Measurements from ENCODE around the gene FILIP1L. TPM values are rescaled to one million over a fixed set of nuclear protein-coding genes. Genes with fewer than 3 reads are reported as not detected.

Gene FILIP1L
- total and polyA plus RNA-seq, 4 experiments from 2014 or later, result 0.32 TPM; not detected in 3

DNA sequence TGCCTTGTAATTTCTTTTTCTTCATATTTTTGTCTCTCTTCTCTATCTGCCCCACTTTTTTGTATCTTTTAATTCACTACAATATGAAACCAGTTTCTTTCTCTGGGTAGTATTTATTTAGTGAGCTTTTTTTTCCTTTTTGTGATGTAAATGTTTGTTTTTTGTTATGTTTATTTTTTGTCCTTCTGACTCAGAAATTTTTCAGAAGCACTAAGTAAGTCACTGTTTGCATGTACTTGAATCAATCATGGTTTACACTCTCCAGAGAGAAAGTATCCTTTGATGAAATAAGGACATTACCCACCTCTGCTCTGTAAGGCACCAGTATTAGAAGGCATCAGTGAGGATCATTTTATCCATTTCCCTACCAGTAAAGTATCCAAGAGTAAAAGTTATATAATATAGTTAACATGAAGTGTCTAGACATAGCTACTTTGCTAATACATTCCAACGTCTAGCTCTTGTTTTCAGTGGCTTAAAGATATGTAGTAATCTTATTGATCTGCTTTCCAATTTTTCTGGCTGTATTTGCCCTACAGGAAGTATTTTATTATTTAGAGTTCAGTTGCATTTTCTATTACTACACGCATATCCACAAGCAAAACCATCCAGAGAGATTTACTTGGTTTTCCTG is 25.4 kb downstream of the FILIP1L start:
- Histone ChIP-seq H3K36me3 (ENCODE audit: insufficient read depth, low read length) (no peaks in the 10 kb centered on the region), H3K27me3 (ENCODE audit: insufficient read depth, low read length) (no peaks in the 10 kb centered on the region), H3K9me3 (ENCODE audit: control insufficient read depth in 1 of 2, low read length in 2 of 2) (no peaks in the 10 kb centered on the region), H3K4me3 (ENCODE audit: low read length in 2 of 2) (no peak overlapping the region), H3K4me1 (ENCODE audit: insufficient read depth, low read length) (no peaks in the 10 kb centered on the region), H3K27ac (ENCODE audit: low read depth, low read length) (no peak overlapping the region)
- H3K4me1 Mint-ChIP-seq, result peaks cover 3 to 10% (median 6%) of the 10 kb centered on the region in 4 donors
- CTCF ChIA-PET (ENCODE audit: partially characterized antibody), result interaction anchor here (1.0 to 2.8 kb wide), 3 partner anchors 14 to 165 kb away, joined by 3 to 9 read pairs (median 4); no protein-coding TSS in a partner anchor
- H3K27ac Mint-ChIP-seq, result no peak overlapping the region
- intact Hi-C loops (cut with micrococcal nuclease), result no loop called here
- DNase-seq, result no peak
- H3K27me3 Mint-ChIP-seq, result no peaks in the 10 kb centered on the region
- no peak overlapping the region for H3K4me3 Mint-ChIP-seq
- H3K9me3 Mint-ChIP-seq, result no peaks in the 10 kb centered on the region
- no peaks in the 10 kb centered on the region for H3K36me3 Mint-ChIP-seq
- POLR2A ChIA-PET (ENCODE audit: partially characterized antibody), result no interaction called here

DNA sequence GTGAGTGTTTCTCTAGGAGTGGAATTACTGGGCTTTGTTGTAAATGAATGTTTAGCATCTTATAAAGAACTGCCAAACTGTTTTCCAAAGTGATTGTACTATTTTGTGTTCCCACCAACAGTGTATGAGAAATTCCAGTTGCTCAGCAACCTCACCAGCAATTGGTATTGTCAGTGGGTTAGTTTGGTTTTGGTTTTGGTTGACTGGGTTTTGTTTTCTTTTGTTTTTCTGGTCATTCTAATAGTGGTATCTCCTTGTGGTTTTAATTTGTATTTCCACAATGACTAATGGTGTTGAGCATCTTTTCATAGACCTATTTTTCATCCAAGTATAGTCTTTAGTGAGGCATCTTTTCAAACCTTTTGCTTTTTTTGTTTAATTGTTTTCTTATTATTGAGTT is 27.1 kb downstream of the FILIP1L start:
- ChIA-PET CTCF (ENCODE audit: partially characterized antibody) (no interaction called here), POLR2A (ENCODE audit: partially characterized antibody) (no interaction called here)
- H3K9me3 ChIP-seq (ENCODE audit: control insufficient read depth in 1 of 2, low read length in 2 of 2), result no peaks in the 10 kb centered on the region
- no peak overlapping the region for H3K4me3 ChIP-seq (ENCODE audit: low read length in 2 of 2)
- intact Hi-C loops (cut with micrococcal nuclease), result no loop called here
- no peaks in the 10 kb centered on the region for H3K4me1 ChIP-seq (ENCODE audit: insufficient read depth, low read length)
- no peaks in the 10 kb centered on the region for H3K36me3 Mint-ChIP-seq
- peaks cover 3 to 10% (median 6%) of the 10 kb centered on the region in 4 donors for H3K4me1 Mint-ChIP-seq
- H3K27me3 ChIP-seq (ENCODE audit: insufficient read depth, low read length), result no peaks in the 10 kb centered on the region
- H3K36me3 ChIP-seq (ENCODE audit: insufficient read depth, low read length), result no peaks in the 10 kb centered on the region
- H3K27ac ChIP-seq (ENCODE audit: low read depth, low read length), result no peak overlapping the region
- H3K9me3 Mint-ChIP-seq, result no peaks in the 10 kb centered on the region
- no peak overlapping the region for H3K27ac Mint-ChIP-seq
- H3K4me3 Mint-ChIP-seq, result no peak overlapping the region
- H3K27me3 Mint-ChIP-seq, result no peaks in the 10 kb centered on the region
- no peak for DNase-seq

GRCh38 chr3:100086401-100086800 is 27.9 kb downstream of the FILIP1L start:
- POLR2A ChIA-PET (ENCODE audit: partially characterized antibody), result no interaction called here
- no peak overlapping the region for H3K27ac Mint-ChIP-seq
- CTCF ChIA-PET (ENCODE audit: partially characterized antibody), result interaction anchor here (1.2 kb wide), 1 partner anchor 18 kb away, joined by 5 read pairs; no protein-coding TSS in a partner anchor

DNA sequence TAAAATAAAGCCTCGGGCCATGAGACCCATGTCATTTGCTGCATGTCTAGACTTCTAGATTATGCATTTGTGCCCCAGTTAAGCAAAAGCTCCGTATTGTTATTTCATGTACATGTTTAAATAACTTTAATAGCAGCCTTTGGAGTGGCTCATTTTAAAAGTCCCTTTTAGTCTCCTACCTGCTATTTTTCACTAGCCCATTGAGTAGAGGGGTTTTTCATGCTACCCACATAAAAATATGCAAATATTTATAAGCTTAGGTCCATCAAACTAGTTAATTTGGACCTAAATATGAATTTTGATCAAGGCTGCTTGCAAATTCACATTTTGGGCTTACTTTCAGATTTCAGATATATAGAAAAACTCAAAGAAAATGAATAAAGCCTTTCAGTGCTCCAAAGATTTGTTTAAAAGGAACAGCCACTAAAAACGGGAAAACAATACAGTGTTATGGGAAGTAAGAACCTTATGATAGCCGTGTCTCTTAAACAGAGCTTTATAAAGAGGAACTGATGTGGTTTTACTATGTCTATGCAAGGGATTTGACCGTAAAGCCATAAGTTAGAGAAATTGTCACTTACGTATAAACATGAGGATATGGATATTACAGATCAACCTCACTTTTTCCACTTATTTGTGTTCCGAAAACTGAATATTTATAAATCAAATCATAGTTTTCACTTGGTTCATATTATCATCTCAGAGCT is 30.0 kb downstream of the FILIP1L start:
- H3K27ac Mint-ChIP-seq, result no peak overlapping the region
- no peaks in the 10 kb centered on the region for H3K36me3 ChIP-seq (ENCODE audit: insufficient read depth, low read length)
- peaks cover 3 to 8% (median 6%) of the 10 kb centered on the region in 4 donors for H3K4me1 Mint-ChIP-seq
- H3K27me3 Mint-ChIP-seq, result no peaks in the 10 kb centered on the region
- intact Hi-C loops (cut with micrococcal nuclease), result no loop called here
- H3K4me3 Mint-ChIP-seq, result no peak overlapping the region
- no peaks in the 10 kb centered on the region for H3K9me3 ChIP-seq (ENCODE audit: control insufficient read depth in 1 of 2, low read length in 2 of 2)
- no peaks in the 10 kb centered on the region for H3K4me1 ChIP-seq (ENCODE audit: insufficient read depth, low read length)
- H3K27ac ChIP-seq (ENCODE audit: low read depth, low read length), result no peak overlapping the region
- H3K27me3 ChIP-seq (ENCODE audit: insufficient read depth, low read length), result no peaks in the 10 kb centered on the region
- no peaks in the 10 kb centered on the region for H3K36me3 Mint-ChIP-seq
- H3K9me3 Mint-ChIP-seq, result no peaks in the 10 kb centered on the region
- no peak overlapping the region for H3K4me3 ChIP-seq (ENCODE audit: low read length in 2 of 2)
- ChIA-PET CTCF (ENCODE audit: partially characterized antibody) (interaction anchor here (1.2 to 1.3 kb wide), 2 partner anchors 10 to 15 kb away, joined by 3 read pairs; no protein-coding TSS in a partner anchor), POLR2A (ENCODE audit: partially characterized antibody) (no interaction called here)
- no peak for DNase-seq

More at GRCh38 chr3:100086401-100086800, 27.9 kb downstream of the FILIP1L start:
- Histone ChIP-seq H3K36me3 (ENCODE audit: insufficient read depth, low read length) (no peaks in the 10 kb centered on the region), H3K4me1 (ENCODE audit: insufficient read depth, low read length) (no peaks in the 10 kb centered on the region), H3K27me3 (ENCODE audit: insufficient read depth, low read length) (no peaks in the 10 kb centered on the region), H3K9me3 (ENCODE audit: control insufficient read depth in 1 of 2, low read length in 2 of 2) (no peaks in the 10 kb centered on the region), H3K4me3 (ENCODE audit: low read length in 2 of 2) (no peak overlapping the region), H3K27ac (ENCODE audit: low read depth, low read length) (no peak overlapping the region)
- Mint-ChIP-seq H3K9me3 (no peaks in the 10 kb centered on the region), H3K4me3 (no peak overlapping the region), H3K27me3 (no peaks in the 10 kb centered on the region), H3K36me3 (no peaks in the 10 kb centered on the region), H3K4me1 (peaks cover 3 to 10% (median 6%) of the 10 kb centered on the region in 4 donors)
- intact Hi-C loops (cut with micrococcal nuclease), result no loop called here
- DNase-seq, result no peak

GRCh38 chr3:100083209-100083608 is 31.1 kb downstream of the FILIP1L start:
- Mint-ChIP-seq H3K36me3 (no peaks in the 10 kb centered on the region), H3K4me1 (peaks cover 3 to 8% (median 6%) of the 10 kb centered on the region in 4 donors), H3K4me3 (no peak overlapping the region), H3K9me3 (no peaks in the 10 kb centered on the region), H3K27ac (no peak overlapping the region), H3K27me3 (no peaks in the 10 kb centered on the region)
- Histone ChIP-seq H3K4me3 (ENCODE audit: low read length in 2 of 2) (no peak overlapping the region), H3K9me3 (ENCODE audit: control insufficient read depth in 1 of 2, low read length in 2 of 2) (no peaks in the 10 kb centered on the region), H3K27ac (ENCODE audit: low read depth, low read length) (no peak overlapping the region), H3K4me1 (ENCODE audit: insufficient read depth, low read length) (no peaks in the 10 kb centered on the region), H3K27me3 (ENCODE audit: insufficient read depth, low read length) (no peaks in the 10 kb centered on the region), H3K36me3 (ENCODE audit: insufficient read depth, low read length) (no peaks in the 10 kb centered on the region)
- intact Hi-C loops (cut with micrococcal nuclease), result no loop called here
- DNase-seq, result no peak
- POLR2A ChIA-PET (ENCODE audit: partially characterized antibody), result no interaction called here
- CTCF ChIA-PET (ENCODE audit: partially characterized antibody), result interaction anchor here (0.9 to 1.3 kb wide), 2 partner anchors 9 to 19 kb away, joined by 3 read pairs; no protein-coding TSS in a partner anchor

- H3K27ac Mint-ChIP-seq, result no peak overlapping the region
- Histone ChIP-seq H3K4me1 (ENCODE audit: insufficient read depth, low read length) (no peaks in the 10 kb centered on the region), H3K4me3 (ENCODE audit: low read length in 2 of 2) (no peak overlapping the region), H3K27ac (ENCODE audit: low read depth, low read length) (no peak overlapping the region), H3K36me3 (ENCODE audit: insufficient read depth, low read length) (no peaks in the 10 kb centered on the region), H3K9me3 (ENCODE audit: control insufficient read depth in 1 of 2, low read length in 2 of 2) (no peaks in the 10 kb centered on the region), H3K27me3 (ENCODE audit: insufficient read depth, low read length) (no peaks in the 10 kb centered on the region)
- H3K4me3 Mint-ChIP-seq, result no peak overlapping the region
- ChIA-PET CTCF (ENCODE audit: partially characterized antibody) (interaction anchor here (0.9 kb wide), 1 partner anchor 18 kb away, joined by 3 read pairs; no protein-coding TSS in a partner anchor), POLR2A (ENCODE audit: partially characterized antibody) (no interaction called here)
- no peaks in the 10 kb centered on the region for H3K36me3 Mint-ChIP-seq
- H3K27me3 Mint-ChIP-seq, result no peaks in the 10 kb centered on the region
- intact Hi-C loops (cut with micrococcal nuclease), result no loop called here
- no peaks in the 10 kb centered on the region for H3K9me3 Mint-ChIP-seq
- no peak for DNase-seq
- peaks cover 3 to 8% (median 6%) of the 10 kb centered on the region in 4 donors for H3K4me1 Mint-ChIP-seq
Measured at GRCh38 chr3:100082714-100083113, 31.6 kb downstream of the FILIP1L start.

- Histone ChIP-seq H3K4me1 (ENCODE audit: insufficient read depth, low read length) (no peaks in the 10 kb centered on the region), H3K27ac (ENCODE audit: low read depth, low read length) (no peak overlapping the region), H3K27me3 (ENCODE audit: insufficient read depth, low read length) (no peaks in the 10 kb centered on the region), H3K36me3 (ENCODE audit: insufficient read depth, low read length) (no peaks in the 10 kb centered on the region), H3K4me3 (ENCODE audit: low read length in 2 of 2) (no peak overlapping the region), H3K9me3 (ENCODE audit: control insufficient read depth in 1 of 2, low read length in 2 of 2) (no peaks in the 10 kb centered on the region)
- Mint-ChIP-seq H3K36me3 (no peaks in the 10 kb centered on the region), H3K27me3 (no peaks in the 10 kb centered on the region), H3K4me1 (peaks cover under 1 to 6% (median 4%) of the 10 kb centered on the region in 4 donors), H3K9me3 (no peaks in the 10 kb centered on the region), H3K27ac (no peak overlapping the region), H3K4me3 (no peak overlapping the region)
- intact Hi-C loops (cut with micrococcal nuclease), result no loop called here
- CTCF ChIA-PET (ENCODE audit: partially characterized antibody), result interaction anchor here (0.9 kb wide), 1 partner anchor 18 kb away, joined by 3 read pairs; no protein-coding TSS in a partner anchor
- no peak for DNase-seq
- POLR2A ChIA-PET (ENCODE audit: partially characterized antibody), result no interaction called here
Measured at GRCh38 chr3:100081986-100082692, 32.2 kb downstream of the FILIP1L start.
